Transverse colon (tissue), 4 donors: Measurements from ENCODE around the gene DCLK3.

Experiments
- EP300 ChIP-seq: sonication (generic); formaldehyde crosslinking; IDR thresholded peaks from one replicate; pipeline ENCODE4 v1.6.1; 2017; ENCODE audit warnings: antibody characterized with exemption, low read depth
- POLR2A ChIP-seq: fragments of 450-650 bp; IDR thresholded peaks from one replicate; pipeline ENCODE4 v1.6.1; 2016; ENCODE audit warnings: antibody characterized with exemption, mild to moderate bottlenecking, moderate library complexity
- POLR2AphosphoS5 ChIP-seq, 3 donors: sonication (generic); formaldehyde crosslinking; IDR thresholded peaks; one replicate each; pipeline ENCODE4 v1.6.1; 2016; ENCODE audit warnings: antibody characterized with exemption in 3 of 3
- TF ChIP-seq, protein P1 (sequence below), 5 experiments: fragments of 200-600 bp in 3 of 5; fragments of 450-650 bp in 2 of 5; sonication (generic) in 3 of 5; IDR thresholded peaks; 1 replicate in 2 of 5; 2 replicates in 3 of 5; pipeline ENCODE4 v1.5.1; 2016 to 2017; ENCODE audit warnings: antibody characterized with exemption in 5 of 5, inconsistent platforms in 3 of 5, mild to moderate bottlenecking in 2 of 5, moderate library complexity in 1 of 5

GRCh38 chr3:36733723-36734122 is 30.6 kb downstream of the DCLK3 start:
- TF ChIP-seq POLR2A (no peak), POLR2AphosphoS5 (IDR thresholded peaks at IDR 0.05) (no peak), EP300 (no peak)
- TF ChIP-seq, protein P1, sequence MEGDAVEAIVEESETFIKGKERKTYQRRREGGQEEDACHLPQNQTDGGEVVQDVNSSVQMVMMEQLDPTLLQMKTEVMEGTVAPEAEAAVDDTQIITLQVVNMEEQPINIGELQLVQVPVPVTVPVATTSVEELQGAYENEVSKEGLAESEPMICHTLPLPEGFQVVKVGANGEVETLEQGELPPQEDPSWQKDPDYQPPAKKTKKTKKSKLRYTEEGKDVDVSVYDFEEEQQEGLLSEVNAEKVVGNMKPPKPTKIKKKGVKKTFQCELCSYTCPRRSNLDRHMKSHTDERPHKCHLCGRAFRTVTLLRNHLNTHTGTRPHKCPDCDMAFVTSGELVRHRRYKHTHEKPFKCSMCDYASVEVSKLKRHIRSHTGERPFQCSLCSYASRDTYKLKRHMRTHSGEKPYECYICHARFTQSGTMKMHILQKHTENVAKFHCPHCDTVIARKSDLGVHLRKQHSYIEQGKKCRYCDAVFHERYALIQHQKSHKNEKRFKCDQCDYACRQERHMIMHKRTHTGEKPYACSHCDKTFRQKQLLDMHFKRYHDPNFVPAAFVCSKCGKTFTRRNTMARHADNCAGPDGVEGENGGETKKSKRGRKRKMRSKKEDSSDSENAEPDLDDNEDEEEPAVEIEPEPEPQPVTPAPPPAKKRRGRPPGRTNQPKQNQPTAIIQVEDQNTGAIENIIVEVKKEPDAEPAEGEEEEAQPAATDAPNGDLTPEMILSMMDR (IDR thresholded peaks at IDR 0.05): no peak
